Mesodermal cell (in vitro differentiated cells): ENCODE measurements around the gene BEGAIN.

ENCODE experiments used
- H3K27ac ChIP-seq: 2 replicates; pipeline ENCODE4 v1.7.0; 2013; ENCODE audit warnings: mild to moderate bottlenecking, low read depth, low read length, moderate library complexity; ENCODE audit not compliant: severe bottlenecking
- H3K36me3 ChIP-seq: 2 replicates; pipeline ENCODE4 v1.7.1; 2013; ENCODE audit warnings: mild to moderate bottlenecking, low read length, moderate library complexity; ENCODE audit not compliant: control insufficient read depth, insufficient read depth
- H3K4me1 ChIP-seq: one replicate; pipeline ENCODE4 v1.7.1; 2013; ENCODE audit warnings: mild to moderate bottlenecking, low read length; ENCODE audit not compliant: insufficient read depth, control insufficient read depth, poor library complexity, severe bottlenecking
- H3K4me3 ChIP-seq: 2 replicates; pipeline ENCODE4 v1.7.0; 2013; ENCODE audit warnings: low read length, control low read depth, mild to moderate bottlenecking; ENCODE audit not compliant: insufficient read depth, poor library complexity, severe bottlenecking; ENCODE audit errors: extremely low read depth
- H3K9me3 ChIP-seq: 2 replicates; pipeline ENCODE4 v1.7.1; 2013; ENCODE audit warnings: mild to moderate bottlenecking, low read length, moderate library complexity; ENCODE audit not compliant: control insufficient read depth
- WGBS, 2 experiments: methylation state at CpG; one replicate each; pipeline ENCODE4 v1.1.5; 2013; ENCODE audit warnings: missing lambda C conversion rate in 2 of 2; ENCODE audit not compliant: insufficient coverage in 2 of 2; 5-methylcytosine and 5-hydroxymethylcytosine counted together

Gene BEGAIN

DNA sequence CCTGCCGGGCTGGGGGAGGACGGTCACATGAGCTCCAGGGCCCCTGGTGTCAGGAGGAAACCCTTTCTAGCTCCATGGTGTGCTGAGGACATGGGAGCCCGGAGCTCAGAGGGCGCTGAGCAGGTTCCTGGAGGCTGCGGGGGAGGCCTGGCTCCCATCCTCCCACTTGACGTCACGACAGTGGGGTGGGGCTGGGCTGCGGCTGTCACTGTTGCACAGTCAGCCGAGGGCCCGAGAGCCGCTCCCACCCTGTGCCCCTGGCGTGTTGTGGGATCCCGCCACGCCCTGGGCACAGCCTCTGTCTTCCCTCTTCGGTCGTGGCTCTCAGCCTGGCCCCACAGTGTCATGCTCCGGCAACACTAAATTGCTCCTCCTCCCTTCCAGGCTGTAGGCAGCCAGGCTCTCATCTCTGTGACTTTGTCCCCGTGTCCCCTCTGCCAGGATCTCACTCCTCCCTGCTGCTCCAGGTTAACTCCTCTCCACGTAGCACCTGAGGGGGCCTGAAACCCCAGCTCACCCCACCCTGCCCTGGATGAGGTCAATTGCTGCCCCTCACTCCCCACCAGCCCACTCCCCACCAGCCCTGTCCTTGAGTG, 33.0 kb downstream of the BEGAIN start:
- Histone ChIP-seq H3K9me3 (no peaks in the 10 kb centered on the region), H3K4me3 (no peak overlapping the region)
- 81 to 89% methylated on average over 16 to 19 of the region's 19 CpGs for WGBS, 2 experiments

GRCh38 chr14:100553471-100553870, 33.7 kb downstream of the BEGAIN start:
- 94 to 100% methylated on average over 3 to 4 of the region's 5 CpGs for WGBS, 2 experiments
- Histone ChIP-seq H3K4me1 (peaks cover 3% of the 10 kb centered on the region), H3K9me3 (no peaks in the 10 kb centered on the region), H3K4me3 (no peak overlapping the region), H3K36me3 (no peaks in the 10 kb centered on the region), H3K27ac (no peak overlapping the region)

More for the DNA sequence above, 33.0 kb downstream of the BEGAIN start:
- H3K27ac ChIP-seq: no peak overlapping the region
- H3K4me1 ChIP-seq: peaks cover 3% of the 10 kb centered on the region
- no peaks in the 10 kb centered on the region for H3K36me3 ChIP-seq

DNA sequence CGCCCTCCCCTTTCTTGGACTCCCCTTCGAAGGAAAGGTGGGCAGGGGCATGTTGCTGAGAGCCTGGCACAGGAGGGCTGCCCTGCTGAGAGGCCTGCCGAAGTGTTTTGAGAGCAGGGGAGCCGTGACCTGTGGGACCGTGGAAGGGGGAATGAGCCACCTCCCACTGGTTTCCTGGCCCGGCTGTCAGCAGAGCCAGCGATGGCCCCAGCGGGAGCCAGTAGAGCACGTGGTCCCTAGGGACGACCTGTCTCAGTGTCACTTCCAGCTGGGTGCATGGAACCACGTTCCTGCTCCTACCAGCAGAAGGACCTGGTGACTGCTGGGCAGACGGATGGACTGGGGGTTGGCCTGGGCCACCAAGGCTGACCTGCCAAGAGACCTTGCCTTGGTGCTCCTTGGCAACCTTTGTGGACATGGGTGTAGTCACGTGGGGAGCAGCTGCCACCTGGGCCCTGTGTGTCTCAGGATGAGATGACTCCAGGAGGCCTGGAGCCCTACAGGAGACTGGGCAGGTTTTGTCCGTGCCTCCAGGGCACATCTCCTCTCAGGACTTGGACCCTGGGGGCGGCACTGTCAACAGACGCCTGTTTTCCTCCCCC, 34.6 kb downstream of the BEGAIN start:
- WGBS, 2 experiments: 87 to 94% methylated on average over 16 of the region's 16 CpGs
- Histone ChIP-seq H3K9me3 (no peaks in the 10 kb centered on the region), H3K4me3 (no peak overlapping the region), H3K4me1 (peaks cover 2% of the 10 kb centered on the region), H3K27ac (no peak overlapping the region), H3K36me3 (no peaks in the 10 kb centered on the region)

DNA sequence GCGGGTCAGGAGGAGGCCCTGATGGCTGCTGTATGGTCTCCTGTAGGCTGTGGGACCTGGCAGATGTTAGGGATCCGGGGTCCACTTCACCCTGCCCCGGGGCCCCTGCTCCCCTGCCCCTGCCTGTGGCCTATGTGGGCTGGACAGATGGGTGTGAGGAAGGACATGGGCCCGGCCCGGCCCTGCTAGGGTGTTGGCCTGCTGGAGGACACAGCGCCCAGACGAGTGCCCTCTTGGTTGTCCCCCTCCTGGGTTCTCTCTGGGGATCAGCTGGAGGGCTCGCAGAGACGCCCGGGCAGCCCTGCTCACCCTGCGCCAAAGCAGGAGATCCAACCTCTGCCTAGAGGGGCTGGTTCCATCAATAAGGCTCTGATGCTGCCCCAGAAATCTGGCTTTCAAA, 36.2 kb downstream of the BEGAIN start:
- H3K9me3 ChIP-seq: no peaks in the 10 kb centered on the region
- no peaks in the 10 kb centered on the region for H3K36me3 ChIP-seq
- WGBS, 2 experiments: 92 to 98% methylated on average over 8 to 9 of the region's 11 CpGs
- H3K4me3 ChIP-seq: no peak overlapping the region
- no peak overlapping the region for H3K27ac ChIP-seq
- H3K4me1 ChIP-seq: no peaks in the 10 kb centered on the region

DNA sequence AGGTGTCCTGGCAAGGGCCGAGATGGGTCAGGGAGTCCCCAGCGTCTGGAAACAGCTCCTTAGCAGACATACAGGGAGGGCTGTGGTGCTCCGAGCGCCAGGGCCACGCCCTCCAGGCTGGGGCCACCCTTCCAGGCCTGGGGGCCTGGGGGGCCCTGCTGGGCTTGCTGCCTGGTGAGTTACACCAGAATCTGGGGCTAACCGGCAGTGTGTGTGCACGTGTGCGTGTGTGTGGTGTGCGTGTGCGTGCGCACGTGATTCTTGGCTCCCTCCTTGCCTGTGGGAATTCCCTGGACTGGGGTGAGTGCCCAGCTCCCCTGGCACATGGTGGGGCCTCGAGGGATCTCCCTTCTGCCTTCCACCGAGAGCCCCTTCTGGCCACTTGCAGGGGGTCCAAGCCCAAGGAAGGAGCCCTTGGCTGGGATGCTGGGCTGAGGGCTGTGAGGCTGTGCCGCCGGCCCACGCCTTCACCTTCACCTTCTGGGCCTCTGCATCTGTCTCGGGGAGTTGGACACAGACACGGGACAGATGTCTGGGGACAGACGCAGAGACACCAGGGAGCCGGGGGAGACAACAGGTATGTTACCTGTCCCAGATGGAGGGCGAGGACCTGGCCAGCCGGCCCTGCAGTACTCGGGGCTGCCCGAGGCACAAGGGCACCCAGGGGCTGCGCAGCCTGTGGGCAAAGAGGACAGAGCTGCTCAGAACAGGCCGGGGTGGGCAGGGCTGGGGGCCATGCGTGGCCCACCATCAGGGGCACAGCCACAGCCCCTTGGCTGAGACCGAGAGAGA, 37.2 kb downstream of the BEGAIN start:
- H3K36me3 ChIP-seq: no peaks in the 10 kb centered on the region
- no peaks in the 10 kb centered on the region for H3K4me1 ChIP-seq
- no peaks in the 10 kb centered on the region for H3K9me3 ChIP-seq
- no peak overlapping the region for H3K27ac ChIP-seq
- 85 to 92% methylated on average over 25 to 27 of the region's 29 CpGs for WGBS, 2 experiments
- no peak overlapping the region for H3K4me3 ChIP-seq

DNA sequence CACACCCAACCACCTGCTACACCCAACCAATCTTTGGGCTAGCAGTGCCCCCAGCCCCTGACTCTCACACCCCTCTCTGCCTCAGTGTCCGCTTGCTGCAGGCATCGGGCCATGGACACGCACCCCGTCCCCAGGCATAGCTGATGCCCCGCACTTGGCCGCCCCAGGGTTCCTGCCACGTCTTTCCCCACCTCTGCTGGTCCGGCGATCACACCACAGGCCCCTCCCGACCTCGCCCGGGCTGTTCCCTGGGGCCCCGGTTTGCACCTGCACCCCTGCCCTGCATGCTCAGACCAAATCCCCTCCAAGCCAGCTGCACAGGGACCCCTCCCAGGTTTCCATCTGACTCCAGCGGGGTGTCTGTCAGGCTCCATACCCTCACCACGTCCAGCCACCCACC, 38.3 kb downstream of the BEGAIN start:
- WGBS, 2 experiments: 85 to 91% methylated on average over 12 to 15 of the region's 15 CpGs
- Histone ChIP-seq H3K4me1 (no peaks in the 10 kb centered on the region), H3K4me3 (no peak overlapping the region), H3K27ac (no peak overlapping the region), H3K36me3 (no peaks in the 10 kb centered on the region), H3K9me3 (no peaks in the 10 kb centered on the region)

DNA sequence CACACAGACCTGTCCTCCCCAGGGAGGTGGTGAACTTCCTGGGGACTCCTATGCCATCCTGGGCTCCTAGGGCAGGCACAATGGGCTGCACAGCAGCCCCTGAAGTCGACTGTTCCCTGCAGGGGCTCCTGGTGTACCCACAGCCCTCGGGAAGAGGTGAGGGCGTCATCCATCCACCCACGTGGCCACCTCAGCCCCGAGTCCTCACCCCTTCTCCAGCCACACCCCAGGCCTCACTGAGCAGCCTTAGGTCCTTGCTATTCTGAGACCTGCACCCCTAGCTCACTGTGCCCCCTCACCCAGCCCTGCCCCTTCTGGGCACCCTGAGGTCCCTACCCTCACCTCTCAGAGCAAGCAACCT, 38.9 kb downstream of the BEGAIN start:
- 84 to 87% methylated on average over 3 to 5 of the region's 5 CpGs for WGBS, 2 experiments
- no peaks in the 10 kb centered on the region for H3K9me3 ChIP-seq
- H3K36me3 ChIP-seq: no peaks in the 10 kb centered on the region

GRCh38 chr14:100547633-100548294, 39.5 kb downstream of the BEGAIN start:
- Histone ChIP-seq H3K9me3 (no peaks in the 10 kb centered on the region), H3K36me3 (no peaks in the 10 kb centered on the region), H3K4me3 (no peak overlapping the region), H3K4me1 (no peaks in the 10 kb centered on the region), H3K27ac (no peak overlapping the region)
- 86 to 87% methylated on average over 15 to 18 of the region's 18 CpGs for WGBS, 2 experiments

More for the DNA sequence above, 38.9 kb downstream of the BEGAIN start:
- no peak overlapping the region for H3K27ac ChIP-seq
- no peak overlapping the region for H3K4me3 ChIP-seq
- H3K4me1 ChIP-seq: no peaks in the 10 kb centered on the region

DNA sequence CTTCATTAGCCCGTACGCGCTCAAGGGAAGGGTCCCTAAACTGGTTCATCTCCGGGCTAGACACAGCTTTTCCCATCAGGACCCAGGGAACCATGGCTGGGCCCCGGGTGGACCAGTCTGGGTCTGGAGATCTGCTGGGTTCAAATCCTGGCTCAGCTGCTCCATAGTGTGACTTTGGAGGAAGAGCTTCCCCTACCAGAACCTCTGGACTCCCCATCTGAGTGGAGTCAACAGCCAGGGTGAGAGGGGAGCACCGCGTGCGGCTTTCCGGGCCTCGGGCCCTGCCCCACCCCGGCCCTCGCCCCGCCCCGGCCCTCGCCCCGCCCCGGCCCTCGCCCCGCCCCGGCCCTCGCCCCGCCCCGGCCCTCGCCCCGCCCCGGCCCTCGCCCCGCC, 41.2 kb downstream of the BEGAIN start:
- 74 to 81% methylated on average over 5 of the region's 28 CpGs for WGBS, 2 experiments
- Histone ChIP-seq H3K36me3 (no peaks in the 10 kb centered on the region), H3K4me1 (no peaks in the 10 kb centered on the region), H3K9me3 (no peaks in the 10 kb centered on the region), H3K27ac (no peak overlapping the region), H3K4me3 (peak overlapping the region; percentile 48)

DNA sequence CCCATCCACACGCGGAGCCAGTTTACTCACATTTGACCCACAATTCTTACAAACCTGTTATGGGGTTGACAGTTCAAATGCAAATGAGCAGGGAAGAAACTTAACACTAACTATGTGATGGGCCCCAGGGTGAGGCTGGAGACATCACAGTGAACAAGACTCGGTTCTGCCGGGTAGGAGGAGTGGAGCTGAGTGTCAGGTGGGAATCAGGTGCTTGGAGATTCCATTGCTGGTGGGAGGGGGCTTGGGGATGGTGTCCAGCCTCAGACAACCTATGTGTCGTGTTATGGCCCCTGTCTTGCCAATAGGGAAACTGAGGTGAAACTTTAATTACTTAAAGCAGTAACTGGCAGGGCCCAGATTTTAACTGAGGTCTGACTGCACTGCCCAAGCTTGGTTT, 41.9 kb downstream of the BEGAIN start:
- 52 to 66% methylated on average over 3 of the region's 5 CpGs for WGBS, 2 experiments
- Histone ChIP-seq H3K27ac (no peak overlapping the region), H3K36me3 (no peaks in the 10 kb centered on the region), H3K4me1 (no peaks in the 10 kb centered on the region), H3K9me3 (no peaks in the 10 kb centered on the region), H3K4me3 (no peak overlapping the region)
